ENCODE measurements around the gene LETMD1.

DNA sequence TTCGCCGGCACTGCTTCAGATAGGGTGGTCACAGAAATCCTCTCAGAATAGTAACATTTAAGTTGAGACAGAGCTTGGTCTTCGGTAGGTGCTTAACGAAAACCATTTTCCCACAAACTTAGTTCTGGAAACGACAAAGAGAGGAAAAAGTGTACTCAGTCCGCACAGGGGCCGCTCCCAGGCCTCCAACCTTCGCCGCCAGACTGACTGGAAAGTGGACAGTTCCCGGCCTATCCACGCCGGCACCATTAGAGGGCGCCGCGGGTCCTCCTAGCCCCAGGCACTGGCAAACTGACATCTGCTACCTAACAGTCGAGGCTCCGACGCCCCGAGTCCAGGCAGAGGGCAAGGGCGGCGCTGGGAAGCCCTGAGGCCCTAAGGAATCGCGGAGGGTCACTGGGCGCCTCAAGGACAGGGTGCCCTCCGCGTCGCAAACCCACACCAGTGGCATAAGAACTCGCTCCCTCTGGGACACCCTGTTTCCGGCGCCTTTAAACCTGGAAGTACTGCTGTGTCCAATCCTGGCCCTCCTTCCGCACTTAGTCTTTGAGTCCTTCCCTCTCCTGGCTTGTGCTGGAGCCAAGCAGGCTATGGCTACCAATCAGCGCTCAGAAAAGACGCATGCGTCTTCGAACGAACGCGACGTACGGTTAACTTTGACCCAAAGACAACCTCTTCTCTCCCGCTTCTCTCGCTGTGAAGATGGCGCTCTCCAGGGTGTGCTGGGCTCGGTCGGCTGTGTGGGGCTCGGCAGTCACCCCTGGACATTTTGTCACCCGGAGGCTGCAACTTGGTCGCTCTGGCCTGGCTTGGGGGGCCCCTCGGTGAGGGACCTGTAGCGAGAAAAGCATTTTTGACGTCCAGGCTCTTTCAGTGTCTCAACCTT, at the start of gene LETMD1:
- peak; percentile 93 to 95 (median 94) for TF ChIP-seq CTCF (IDR thresholded peaks at IDR 0.05)
- peak; percentile 28 for TF ChIP-seq POLR2A (IDR thresholded peaks at IDR 0.05; ENCODE audit: low read depth)
- TF ChIP-seq EP300 (IDR thresholded peaks at IDR 0.05), result no peak
- TF ChIP-seq POLR2AphosphoS5 (IDR thresholded peaks at IDR 0.05), result peak; percentile 88 to 92
